GM18505 (cell line): ENCODE data around the gene VWC2.

Source experiments
- ATAC-seq: cut with Tn5 transposase; IDR thresholded peaks from one replicate; pipeline ENCODE4 v1.9.1; 2021; ENCODE audit not compliant: unreplicated experiment
- POLR2A ChIP-seq: IDR thresholded peaks from 4 replicates; pipeline ENCODE4 v1.6.1; 2011; ENCODE audit warnings: borderline replicate concordance; ENCODE audit not compliant: insufficient read depth, insufficient read length; ENCODE audit errors: extremely low read depth

Gene VWC2

GRCh38 chr7:49797987-49798660 lies 24.7 kb downstream of the VWC2 start:
- ATAC-seq = no peak
- no peak for TF ChIP-seq POLR2A

GRCh38 chr7:49800031-49800430 lies 26.6 kb downstream of the VWC2 start:
- no peak for TF ChIP-seq POLR2A
- ATAC-seq = no peak

- TF ChIP-seq POLR2A = no peak
- ATAC-seq = no peak
Measured at GRCh38 chr7:49802600-49802999, 29.2 kb downstream of the VWC2 start.

- no peak for TF ChIP-seq POLR2A
- ATAC-seq = no peak
Measured at GRCh38 chr7:49803812-49804211, 30.4 kb downstream of the VWC2 start.

GRCh38 chr7:49805371-49806007 lies 32.1 kb downstream of the VWC2 start:
- no peak for TF ChIP-seq POLR2A
- ATAC-seq = no peak

GRCh38 chr7:49812534-49812933 lies 39.1 kb downstream of the VWC2 start:
- no peak for ATAC-seq
- TF ChIP-seq POLR2A = no peak

GRCh38 chr7:49817279-49817678 lies 43.8 kb downstream of the VWC2 start:
- no peak for TF ChIP-seq POLR2A

GRCh38 chr7:49821181-49821580 lies 47.7 kb downstream of the VWC2 start:
- ATAC-seq = no peak
- no peak for TF ChIP-seq POLR2A

More at GRCh38 chr7:49817279-49817678, 43.8 kb downstream of the VWC2 start:
- no peak for ATAC-seq

- ATAC-seq = no peak
Measured at GRCh38 chr7:49822856-49823255, 49.4 kb downstream of the VWC2 start.

GRCh38 chr7:49823566-49823965 lies 50.1 kb downstream of the VWC2 start:
- ATAC-seq = no peak
- no peak for TF ChIP-seq POLR2A

More at GRCh38 chr7:49822856-49823255, 49.4 kb downstream of the VWC2 start:
- no peak for TF ChIP-seq POLR2A

- no peak for TF ChIP-seq POLR2A
- no peak for ATAC-seq
Measured at GRCh38 chr7:49839863-49840645, 66.6 kb downstream of the VWC2 start.

GRCh38 chr7:49840751-49841405 lies 67.4 kb downstream of the VWC2 start:
- no peak for ATAC-seq
- TF ChIP-seq POLR2A = no peak

GRCh38 chr7:49845626-49846025 lies 72.2 kb downstream of the VWC2 start:
- TF ChIP-seq POLR2A = no peak
- ATAC-seq = no peak
